Measurements from ENCODE around the gene SORCS2. TPM values are rescaled to one million over a fixed set of nuclear protein-coding genes. Genes with fewer than 3 reads are reported as not detected.

The SORCS2 gene
- total RNA-seq, 2 donors from 2014 or later, result 0.05 to 0.07 TPM

DNA sequence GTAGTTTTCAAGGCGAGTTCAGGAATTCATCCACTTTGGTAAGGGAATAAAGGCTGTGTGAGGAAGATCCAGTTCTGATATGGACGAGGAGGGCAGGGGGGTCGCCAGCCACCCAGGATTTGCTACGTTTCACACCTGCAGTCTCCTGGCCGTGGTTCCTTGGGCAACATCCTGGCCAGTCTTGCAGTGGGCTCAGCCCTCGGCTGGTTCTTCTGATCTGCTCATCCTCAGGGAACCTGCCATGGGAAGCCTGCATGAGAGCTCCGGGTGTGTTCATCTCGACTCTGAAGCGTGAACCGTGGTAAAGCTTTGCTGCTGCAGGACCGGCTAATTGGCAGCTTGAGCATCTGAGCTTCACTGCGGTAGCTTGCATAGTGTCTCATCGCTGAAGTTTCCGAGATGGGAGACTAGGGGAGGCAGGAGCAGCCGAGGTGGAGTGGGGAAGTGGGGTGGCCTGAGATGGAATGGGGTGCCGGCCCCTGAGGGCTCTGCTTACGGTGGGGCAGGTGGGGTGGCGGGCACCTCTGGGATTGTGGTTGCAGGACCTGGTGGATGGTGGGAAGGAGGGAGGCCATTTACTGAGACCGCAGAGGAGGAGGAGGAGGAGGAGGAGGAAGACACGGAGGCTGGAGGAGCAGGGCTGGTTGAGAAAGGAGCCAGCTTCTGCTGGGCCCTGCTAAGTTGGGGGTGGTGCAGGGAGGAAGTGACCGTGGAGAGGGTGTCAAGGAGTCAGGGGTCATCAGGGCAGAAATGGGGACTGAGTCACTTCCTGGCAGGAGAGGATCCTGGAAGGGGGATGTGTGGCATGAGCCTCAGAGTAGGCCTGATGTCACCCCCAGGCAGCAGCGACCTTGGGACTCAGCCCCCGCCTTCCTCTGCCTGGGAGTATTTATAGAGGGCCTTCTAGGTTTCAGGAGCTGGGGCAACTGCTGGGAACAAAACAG is 455.5 kb downstream of the SORCS2 start:
- DNase-seq (no peak), ATAC-seq (replicated peaks in 1 of 2) (no peak)
- Mint-ChIP-seq H3K9me3 (no peaks in the 10 kb centered on the region), H3K4me3 (no peak overlapping the region), H3K27me3 (ENCODE audit: low read depth) (peaks cover 5% of the 10 kb centered on the region), H3K27ac (no peak overlapping the region), H3K36me3 (ENCODE audit: insufficient read depth in 2 of 2) (no peaks in the 10 kb centered on the region), H3K4me1 (ENCODE audit: low read depth) (peaks cover 9% of the 10 kb centered on the region)

DNA sequence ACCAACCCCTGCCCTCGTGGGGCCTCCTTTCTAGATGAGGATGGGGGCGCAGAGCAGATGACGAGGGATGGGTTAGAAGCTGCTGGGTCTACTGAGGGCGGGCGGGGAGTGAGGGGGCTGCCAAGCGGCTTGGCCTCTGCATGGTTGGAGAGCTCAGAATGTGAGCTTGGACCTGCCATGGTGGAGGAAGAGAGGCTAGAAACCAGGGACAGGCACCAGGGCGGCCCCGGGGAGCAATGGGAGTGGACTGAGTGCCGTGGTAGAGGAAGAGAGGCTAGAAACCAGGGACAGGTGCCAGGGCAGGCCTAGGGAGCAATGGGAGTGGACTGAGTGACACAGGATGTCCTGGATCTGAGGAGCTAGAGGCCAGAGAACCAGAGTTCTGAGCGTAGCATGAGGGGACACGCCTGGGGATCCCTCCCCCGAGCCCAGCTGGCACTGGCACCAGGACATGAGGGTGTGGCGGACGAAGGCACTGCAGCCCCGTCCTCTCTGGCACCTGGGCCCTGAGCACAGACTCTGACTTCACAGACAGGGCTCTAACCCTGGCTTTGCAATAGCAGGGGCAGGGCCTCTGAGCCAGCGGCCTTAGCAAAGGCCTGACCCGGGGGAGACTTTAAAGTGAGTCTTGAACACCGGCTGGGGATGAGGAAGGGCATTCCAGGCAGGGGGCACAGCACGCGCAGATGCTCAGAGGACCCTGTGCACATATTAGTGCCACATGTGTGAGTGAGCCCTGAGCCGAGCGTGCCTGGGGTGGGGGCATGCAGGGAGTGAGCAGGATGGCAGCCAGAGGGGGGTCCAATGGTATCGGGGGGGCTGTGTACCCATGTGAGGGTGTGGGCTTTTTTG is 456.4 kb downstream of the SORCS2 start:
- Mint-ChIP-seq H3K4me1 (ENCODE audit: low read depth) (peaks cover 9% of the 10 kb centered on the region), H3K27ac (no peak overlapping the region), H3K9me3 (no peaks in the 10 kb centered on the region), H3K4me3 (no peak overlapping the region), H3K27me3 (ENCODE audit: low read depth) (peaks cover 5% of the 10 kb centered on the region), H3K36me3 (ENCODE audit: insufficient read depth in 2 of 2) (no peaks in the 10 kb centered on the region)
- ATAC-seq (replicated peaks in 1 of 2), result no peak
- DNase-seq, result no peak

DNA sequence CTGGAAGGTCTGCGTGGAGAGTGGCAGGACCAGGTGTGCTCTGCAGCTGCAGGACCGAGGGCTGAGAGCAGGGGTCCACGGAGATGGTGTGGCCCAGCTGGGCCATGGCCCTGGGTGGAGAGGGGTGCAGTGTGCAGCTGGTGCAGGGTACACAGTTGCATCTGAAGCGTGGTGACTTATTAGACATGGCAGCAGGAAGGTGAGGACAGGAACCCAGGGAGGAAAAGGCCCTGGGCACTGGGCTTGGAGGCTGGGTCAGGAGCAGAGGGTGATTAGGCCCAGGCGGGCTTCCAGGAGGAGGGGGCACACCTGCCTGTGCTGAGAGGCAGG is 457.0 kb downstream of the SORCS2 start:
- H3K4me1 Mint-ChIP-seq (ENCODE audit: low read depth), result peaks cover 9% of the 10 kb centered on the region
- no peak overlapping the region for H3K4me3 Mint-ChIP-seq
- ATAC-seq (replicated peaks in 1 of 2), result no peak
- H3K27me3 Mint-ChIP-seq (ENCODE audit: low read depth), result peaks cover 5% of the 10 kb centered on the region
- DNase-seq, result no peak
- no peaks in the 10 kb centered on the region for H3K9me3 Mint-ChIP-seq
- no peaks in the 10 kb centered on the region for H3K36me3 Mint-ChIP-seq (ENCODE audit: insufficient read depth in 2 of 2)
- H3K27ac Mint-ChIP-seq, result no peak overlapping the region

GRCh38 chr4:7649741-7650531 is 457.6 kb downstream of the SORCS2 start:
- H3K4me3 Mint-ChIP-seq, result peak overlapping the region; percentile 8 to 41
- H3K27me3 Mint-ChIP-seq (ENCODE audit: low read depth), result peaks cover 5% of the 10 kb centered on the region
- peak; percentile 90 for ATAC-seq (replicated peaks in 1 of 2)
- H3K36me3 Mint-ChIP-seq (ENCODE audit: insufficient read depth in 2 of 2), result no peaks in the 10 kb centered on the region
- H3K4me1 Mint-ChIP-seq (ENCODE audit: low read depth), result peaks cover 9% of the 10 kb centered on the region
- H3K27ac Mint-ChIP-seq, result no peak overlapping the region
- peak; percentile 51 to 62 for DNase-seq
- no peaks in the 10 kb centered on the region for H3K9me3 Mint-ChIP-seq

DNA sequence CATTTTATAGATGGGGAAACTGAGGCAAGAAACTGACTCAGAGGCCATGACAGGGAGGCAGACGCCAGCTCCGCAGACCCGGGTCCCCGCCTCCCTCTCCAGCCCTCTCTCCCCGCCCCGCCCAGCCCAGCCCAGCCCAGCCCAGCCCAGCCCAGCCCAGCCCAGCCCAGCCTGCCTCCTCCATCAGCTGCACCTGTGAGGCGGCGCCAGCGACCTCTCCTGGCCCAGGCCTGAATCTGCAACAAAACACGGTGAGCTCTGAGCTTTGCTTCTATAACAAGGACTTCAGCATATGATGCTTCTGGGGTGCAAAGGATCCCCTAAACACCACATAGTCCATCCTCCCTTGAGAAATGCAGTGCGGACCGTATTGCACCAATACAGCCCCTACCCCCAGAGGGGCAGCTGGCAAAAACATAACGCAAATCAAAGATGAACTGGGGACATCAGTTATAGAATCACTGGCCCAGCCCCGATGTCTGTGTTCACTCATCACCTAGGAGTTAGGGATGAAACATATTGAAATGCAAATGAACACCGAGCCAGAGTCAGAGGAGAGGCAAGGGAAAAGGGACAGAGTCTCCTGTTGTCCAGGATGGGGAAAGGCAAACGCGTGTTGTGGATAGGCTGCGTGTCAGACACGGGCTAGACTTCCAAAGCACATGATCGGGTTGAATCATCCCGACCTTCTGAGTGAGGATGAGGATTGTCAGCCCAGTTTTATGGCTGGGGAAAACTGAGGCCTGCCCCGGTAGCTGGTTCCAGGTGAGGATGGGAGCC is 458.5 kb downstream of the SORCS2 start:
- H3K36me3 Mint-ChIP-seq (ENCODE audit: insufficient read depth in 2 of 2), result no peaks in the 10 kb centered on the region
- H3K27ac Mint-ChIP-seq, result no peak overlapping the region
- DNase-seq (peak in 1 of 2 donors; percentile 33), ATAC-seq (replicated peaks in 1 of 2) (peak in 1 of 2 donors; percentile 10)
- peaks cover 5% of the 10 kb centered on the region for H3K27me3 Mint-ChIP-seq (ENCODE audit: low read depth)
- H3K9me3 Mint-ChIP-seq, result no peaks in the 10 kb centered on the region
- H3K4me3 Mint-ChIP-seq, result peak overlapping the region in 1 of 2 donors; percentile 27
- peaks cover 9% of the 10 kb centered on the region for H3K4me1 Mint-ChIP-seq (ENCODE audit: low read depth)

GRCh38 chr4:7651461-7651921 is 459.2 kb downstream of the SORCS2 start:
- Mint-ChIP-seq H3K27me3 (ENCODE audit: low read depth) (peaks cover 5% of the 10 kb centered on the region), H3K4me1 (ENCODE audit: low read depth) (peaks cover 9% of the 10 kb centered on the region), H3K27ac (no peak overlapping the region), H3K36me3 (ENCODE audit: insufficient read depth in 2 of 2) (no peaks in the 10 kb centered on the region), H3K9me3 (no peaks in the 10 kb centered on the region), H3K4me3 (no peak overlapping the region)
- ATAC-seq (replicated peaks in 1 of 2) (no peak), DNase-seq (no peak)

GRCh38 chr4:7652006-7652405 is 459.7 kb downstream of the SORCS2 start:
- H3K9me3 Mint-ChIP-seq, result no peaks in the 10 kb centered on the region
- ATAC-seq (replicated peaks in 1 of 2), result no peak
- no peaks in the 10 kb centered on the region for H3K36me3 Mint-ChIP-seq (ENCODE audit: insufficient read depth in 2 of 2)
- peaks cover 5% of the 10 kb centered on the region for H3K27me3 Mint-ChIP-seq (ENCODE audit: low read depth)
- no peak overlapping the region for H3K4me3 Mint-ChIP-seq
- H3K4me1 Mint-ChIP-seq (ENCODE audit: low read depth), result peaks cover 9% of the 10 kb centered on the region
- H3K27ac Mint-ChIP-seq, result no peak overlapping the region
- DNase-seq, result no peak

DNA sequence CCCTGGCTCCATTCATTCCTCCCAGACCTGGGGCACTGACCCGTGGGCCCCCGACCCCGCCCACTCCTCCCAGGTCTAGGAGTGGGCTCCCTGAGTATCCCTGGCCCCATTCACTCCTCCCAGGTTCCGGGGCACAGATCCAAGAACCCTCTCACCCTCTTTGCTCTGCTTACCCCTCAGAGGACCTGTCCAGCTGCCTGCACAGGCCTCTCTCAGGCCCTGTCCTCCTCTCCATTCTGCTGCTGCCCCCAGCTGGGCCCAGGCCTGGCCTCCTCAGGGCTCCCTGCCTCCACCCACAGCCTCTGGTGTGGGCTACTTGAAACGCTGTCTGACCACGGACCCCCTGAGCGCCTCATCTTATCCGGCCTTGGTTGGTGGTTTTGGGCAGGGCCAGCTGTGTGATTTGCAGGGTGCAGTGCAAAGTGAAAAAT is 460.1 kb downstream of the SORCS2 start:
- ATAC-seq (replicated peaks in 1 of 2), result no peak

GRCh38 chr4:7652906-7653305 is 460.6 kb downstream of the SORCS2 start:
- Mint-ChIP-seq H3K27ac (no peak overlapping the region), H3K36me3 (ENCODE audit: insufficient read depth in 2 of 2) (no peaks in the 10 kb centered on the region), H3K4me1 (ENCODE audit: low read depth) (peaks cover 9% of the 10 kb centered on the region), H3K9me3 (no peaks in the 10 kb centered on the region), H3K4me3 (no peak overlapping the region), H3K27me3 (ENCODE audit: low read depth) (peaks cover 5% of the 10 kb centered on the region)
- ATAC-seq (replicated peaks in 1 of 2) (no peak), DNase-seq (no peak)

More for the DNA sequence above, 460.1 kb downstream of the SORCS2 start:
- H3K27me3 Mint-ChIP-seq (ENCODE audit: low read depth), result peaks cover 5% of the 10 kb centered on the region
- no peak for DNase-seq
- no peak overlapping the region for H3K27ac Mint-ChIP-seq
- H3K4me1 Mint-ChIP-seq (ENCODE audit: low read depth), result peaks cover 9% of the 10 kb centered on the region
- H3K36me3 Mint-ChIP-seq (ENCODE audit: insufficient read depth in 2 of 2), result no peaks in the 10 kb centered on the region
- H3K9me3 Mint-ChIP-seq, result no peaks in the 10 kb centered on the region
- H3K4me3 Mint-ChIP-seq, result no peak overlapping the region

- ATAC-seq (replicated peaks in 1 of 2) (no peak), DNase-seq (no peak)
- Mint-ChIP-seq H3K27me3 (ENCODE audit: low read depth) (peaks cover 5% of the 10 kb centered on the region), H3K27ac (no peak overlapping the region), H3K36me3 (ENCODE audit: insufficient read depth in 2 of 2) (no peaks in the 10 kb centered on the region), H3K4me3 (no peak overlapping the region), H3K4me1 (ENCODE audit: low read depth) (peaks cover 9% of the 10 kb centered on the region), H3K9me3 (no peaks in the 10 kb centered on the region)
Observed at GRCh38 chr4:7653510-7654369, 461.4 kb downstream of the SORCS2 start.

- DNase-seq, result no peak
- Mint-ChIP-seq H3K9me3 (no peaks in the 10 kb centered on the region), H3K4me1 (ENCODE audit: low read depth) (peaks cover 6% of the 10 kb centered on the region), H3K27me3 (ENCODE audit: low read depth) (peaks cover 2% of the 10 kb centered on the region), H3K4me3 (no peak overlapping the region), H3K27ac (no peak overlapping the region), H3K36me3 (ENCODE audit: insufficient read depth in 2 of 2) (no peaks in the 10 kb centered on the region)
- ATAC-seq (replicated peaks in 1 of 2), result no peak
Observed at GRCh38 chr4:7654550-7655445, 462.5 kb downstream of the SORCS2 start.

Measured in activated T-cell treated with anti-CD3 and anti-CD28 coated beads, Interleukin-2, amount 50 U/mL, for 72 hours (primary cell).